ENCODE results near the gene CPLANE1.
"Not testable (repeated sequence)": the region's sequence is repeated elsewhere in the genome, so short reads cannot be mapped to it uniquely, and the experiment has no call there.

The CPLANE1 gene

DNA sequence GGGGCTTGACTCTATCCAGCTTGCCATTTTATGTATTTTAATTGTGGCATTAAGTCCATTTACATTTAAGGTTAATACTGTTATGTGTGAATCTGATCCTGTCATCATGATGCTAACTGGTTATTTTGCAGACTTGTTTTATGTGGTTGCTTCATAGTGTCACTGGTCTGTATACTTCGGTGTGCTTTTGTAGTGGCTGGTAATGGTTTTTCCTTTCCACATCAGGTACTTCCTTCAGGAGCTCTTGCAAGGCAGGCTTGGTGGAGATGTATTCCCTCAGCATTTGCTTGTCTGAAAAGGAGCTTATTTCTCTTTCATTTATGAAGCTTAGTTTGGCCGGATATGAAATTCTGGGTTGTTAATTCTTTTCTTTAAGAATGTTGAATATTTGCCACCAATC is 145.9 kb downstream of the CPLANE1 start:
- TF ChIP-seq, protein P1, sequence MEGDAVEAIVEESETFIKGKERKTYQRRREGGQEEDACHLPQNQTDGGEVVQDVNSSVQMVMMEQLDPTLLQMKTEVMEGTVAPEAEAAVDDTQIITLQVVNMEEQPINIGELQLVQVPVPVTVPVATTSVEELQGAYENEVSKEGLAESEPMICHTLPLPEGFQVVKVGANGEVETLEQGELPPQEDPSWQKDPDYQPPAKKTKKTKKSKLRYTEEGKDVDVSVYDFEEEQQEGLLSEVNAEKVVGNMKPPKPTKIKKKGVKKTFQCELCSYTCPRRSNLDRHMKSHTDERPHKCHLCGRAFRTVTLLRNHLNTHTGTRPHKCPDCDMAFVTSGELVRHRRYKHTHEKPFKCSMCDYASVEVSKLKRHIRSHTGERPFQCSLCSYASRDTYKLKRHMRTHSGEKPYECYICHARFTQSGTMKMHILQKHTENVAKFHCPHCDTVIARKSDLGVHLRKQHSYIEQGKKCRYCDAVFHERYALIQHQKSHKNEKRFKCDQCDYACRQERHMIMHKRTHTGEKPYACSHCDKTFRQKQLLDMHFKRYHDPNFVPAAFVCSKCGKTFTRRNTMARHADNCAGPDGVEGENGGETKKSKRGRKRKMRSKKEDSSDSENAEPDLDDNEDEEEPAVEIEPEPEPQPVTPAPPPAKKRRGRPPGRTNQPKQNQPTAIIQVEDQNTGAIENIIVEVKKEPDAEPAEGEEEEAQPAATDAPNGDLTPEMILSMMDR (IDR thresholded peaks at IDR 0.05; ENCODE audit: low read depth, low read length): no peak
- no peak overlapping the region for H3K4me3 ChIP-seq (ENCODE audit: low read depth, low read length)

DNA sequence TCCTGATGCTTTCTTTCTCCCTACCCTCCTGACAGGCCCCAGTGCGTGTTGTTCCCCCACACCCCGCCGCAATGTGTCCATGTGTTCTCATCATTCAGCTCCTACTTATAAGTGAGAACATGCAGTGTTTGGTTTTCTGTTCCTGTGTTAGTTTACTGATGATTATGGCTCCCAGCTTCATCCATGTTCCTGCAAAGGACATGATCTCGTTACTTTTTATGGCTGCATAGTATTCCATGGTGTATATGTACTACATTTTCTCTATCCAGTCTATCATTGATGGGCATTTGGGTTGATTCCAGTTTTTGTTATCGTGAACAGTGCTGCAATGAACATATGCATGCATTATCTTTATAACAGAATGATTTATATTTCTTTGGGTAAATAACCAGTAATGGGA is 149.9 kb downstream of the CPLANE1 start:
- not testable (repeated sequence) for H3K4me3 ChIP-seq (ENCODE audit: low read depth, low read length)

DNA sequence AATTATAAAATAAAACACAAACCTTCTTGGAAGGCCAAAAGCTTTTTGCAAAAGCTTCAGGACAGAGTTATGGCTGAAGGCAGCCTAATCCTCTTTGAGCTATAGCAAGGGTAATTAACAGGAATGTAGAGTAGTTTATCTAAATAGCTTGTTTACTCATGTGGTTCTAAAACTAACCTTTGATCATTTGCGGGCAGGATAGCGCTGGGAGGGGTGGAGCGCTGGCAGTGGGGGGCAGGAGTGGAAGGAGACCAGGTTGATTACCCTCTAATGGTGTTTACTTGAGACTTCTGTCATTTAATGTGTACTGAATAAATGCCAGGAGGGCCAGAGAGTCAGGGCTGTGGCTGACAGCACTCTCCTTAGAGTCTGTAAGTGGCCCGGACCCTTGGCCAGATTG is 155.4 kb downstream of the CPLANE1 start:
- H3K4me3 ChIP-seq (ENCODE audit: low read depth, low read length): not testable (repeated sequence)

DNA sequence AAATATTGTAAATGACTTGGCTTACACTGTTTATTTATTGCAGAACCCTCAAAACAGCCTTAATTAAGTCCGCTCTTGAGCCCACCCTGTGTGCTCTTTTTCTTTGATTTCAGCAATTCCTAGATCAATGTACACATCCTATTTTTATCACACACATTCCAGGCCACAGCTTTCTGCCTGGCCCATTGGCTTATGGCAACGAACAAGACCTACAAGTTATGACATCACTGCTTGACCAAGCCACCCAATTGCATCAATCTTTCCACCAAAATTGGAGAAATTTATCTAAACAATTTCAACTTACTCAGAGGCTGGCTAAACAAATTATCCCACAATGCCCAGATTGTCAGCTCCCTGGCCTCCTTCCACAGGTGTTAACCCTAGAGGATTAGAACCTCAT is 158.4 kb downstream of the CPLANE1 start:
- TF ChIP-seq, protein P1 (IDR thresholded peaks at IDR 0.05; ENCODE audit: low read depth, low read length): no peak
- no peak overlapping the region for H3K4me3 ChIP-seq (ENCODE audit: low read depth, low read length)

DNA sequence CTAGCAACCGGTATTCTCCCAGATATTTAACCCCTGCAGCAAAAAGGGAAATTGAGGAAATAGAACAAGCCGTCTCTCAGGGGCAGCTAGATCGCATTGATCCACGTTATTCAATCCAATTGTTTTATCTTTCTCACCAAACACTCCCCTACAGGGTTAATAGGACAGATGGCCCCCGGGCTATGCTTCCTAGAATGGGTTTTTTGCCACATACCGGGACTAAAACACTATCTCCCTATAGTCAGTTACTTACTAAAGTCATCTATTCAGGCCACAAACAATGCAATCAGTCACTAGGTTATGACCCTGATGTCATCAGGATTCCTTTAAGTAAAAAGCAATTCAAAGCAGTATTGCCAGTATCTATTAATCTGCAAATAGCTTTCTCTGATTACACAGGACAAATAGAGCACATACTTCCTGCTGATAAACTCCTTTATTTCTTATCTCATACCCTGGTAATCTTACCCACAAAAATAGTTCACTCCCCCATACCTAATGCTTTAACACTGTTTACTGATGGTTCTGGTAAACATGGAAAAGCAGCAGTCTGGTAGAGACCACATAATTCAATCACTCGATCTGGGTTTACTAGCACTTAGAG is 159.0 kb downstream of the CPLANE1 start:
- H3K4me3 ChIP-seq (ENCODE audit: low read depth, low read length): no peak overlapping the region
- TF ChIP-seq, protein P1 (IDR thresholded peaks at IDR 0.05; ENCODE audit: low read depth, low read length): no peak

DNA sequence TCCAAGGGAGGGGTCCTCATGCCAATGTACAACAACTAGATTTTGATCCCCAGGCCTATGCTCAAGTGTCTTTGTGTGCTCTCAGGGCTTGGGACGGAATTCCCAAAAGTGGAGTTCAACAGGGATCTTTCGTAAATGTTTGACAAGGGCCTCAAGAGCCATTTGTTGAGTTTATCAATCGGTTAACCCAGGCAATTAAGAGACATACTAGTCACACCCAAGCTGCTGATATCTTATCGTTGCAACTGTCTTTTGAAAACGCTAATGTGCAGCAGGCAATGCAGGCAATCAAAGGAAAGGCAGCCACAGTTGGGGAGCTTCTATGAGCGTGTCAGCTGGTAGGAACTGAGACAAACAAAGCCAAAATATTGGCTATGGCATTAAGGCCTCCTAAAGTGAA is 161.2 kb downstream of the CPLANE1 start:
- TF ChIP-seq, protein P1 (IDR thresholded peaks at IDR 0.05; ENCODE audit: low read depth, low read length): no peak
- no peak overlapping the region for H3K4me3 ChIP-seq (ENCODE audit: low read depth, low read length)

DNA sequence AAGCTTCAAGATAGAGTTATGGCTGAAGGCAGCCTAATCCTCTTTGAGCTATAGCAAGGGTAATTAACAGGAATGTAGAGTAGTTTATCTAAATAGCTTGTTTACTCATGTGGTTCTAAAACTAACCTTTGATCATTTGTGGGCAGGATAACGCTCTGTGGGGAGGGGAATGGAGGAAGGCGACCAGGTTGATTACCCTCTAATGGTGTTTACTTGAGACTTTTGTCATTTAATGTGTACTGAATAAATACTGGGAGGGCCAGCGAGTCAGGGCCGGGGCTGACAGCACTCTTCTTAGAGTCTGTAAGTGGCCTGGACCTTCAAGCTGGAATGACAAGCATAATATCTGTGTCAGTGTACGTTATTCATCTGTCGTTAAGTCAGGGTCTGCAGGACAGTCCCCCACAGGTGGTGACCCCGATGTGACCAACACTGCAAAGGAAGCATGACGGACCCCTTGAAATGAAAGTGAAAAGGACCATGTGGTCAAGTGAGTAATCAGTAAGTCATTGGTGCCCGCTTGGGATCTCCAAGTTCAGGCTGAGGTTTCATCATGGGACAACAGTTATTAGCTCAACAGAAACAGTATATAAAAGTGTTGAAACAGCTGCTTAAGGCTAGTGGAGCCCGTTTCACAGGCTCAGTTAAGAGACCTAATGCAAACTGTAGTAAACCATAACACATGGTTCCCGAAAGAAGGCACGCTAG is 162.6 kb downstream of the CPLANE1 start:
- TF ChIP-seq, protein P1 (IDR thresholded peaks at IDR 0.05; ENCODE audit: low read depth, low read length): no peak
- H3K4me3 ChIP-seq (ENCODE audit: low read depth, low read length): no peak overlapping the region

DNA sequence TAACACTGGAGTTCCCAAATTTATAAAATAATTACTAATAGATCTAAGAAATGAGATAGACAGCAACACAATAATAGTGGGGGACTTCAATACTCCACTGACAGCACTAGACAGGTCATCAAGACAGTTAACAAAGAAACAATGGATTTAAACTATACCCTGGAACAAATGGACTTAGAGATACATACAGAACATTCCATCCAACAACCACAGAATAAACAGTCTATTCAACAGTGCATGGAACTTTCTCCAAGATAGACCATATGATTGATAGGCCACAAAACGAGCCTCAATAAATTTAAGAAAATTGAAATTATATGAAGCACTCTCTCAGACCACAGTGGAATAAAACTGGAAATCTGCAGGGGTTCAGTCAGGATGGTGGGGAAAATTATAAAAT is 163.2 kb downstream of the CPLANE1 start:
- H3K4me3 ChIP-seq (ENCODE audit: low read depth, low read length): not testable (repeated sequence)

DNA sequence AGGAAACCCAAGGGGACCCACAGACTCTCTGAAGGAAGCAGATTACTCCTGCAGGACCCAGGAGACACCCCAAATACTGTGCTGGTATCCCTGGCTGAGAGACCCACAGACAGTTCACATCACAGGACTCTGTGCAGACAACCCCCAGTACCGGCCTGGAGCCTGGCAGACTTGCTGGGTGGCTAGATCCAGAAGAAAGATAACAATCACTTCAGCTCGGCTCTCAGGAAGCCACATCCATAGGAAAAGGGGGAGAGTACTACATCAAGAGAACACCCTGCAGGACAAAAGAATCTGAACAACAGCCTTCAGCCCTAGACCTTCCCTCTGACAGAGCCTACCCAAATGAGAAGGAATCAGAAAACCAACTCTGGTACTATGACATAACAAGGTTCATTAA is 166.2 kb downstream of the CPLANE1 start:
- H3K4me3 ChIP-seq (ENCODE audit: low read depth, low read length): not testable (repeated sequence)

All from WI38 (cell line).